Karpas-422 (cell line): ENCODE results near the gene TRIML1. TPM values are rescaled to one million over a fixed set of nuclear protein-coding genes. Genes with fewer than 3 reads are reported as not detected.

Source experiments
- DNase-seq: peaks from one replicate; pipeline ENCODE4 v3.0.0-alpha.2; 2015
- H2AFZ ChIP-seq: fragments of 200-600 bp; sonication (generic); 2 replicates; pipeline ENCODE4 v1.6.1; 2014; ENCODE audit warnings: antibody characterized with exemption, low read length, mixed read lengths
- H3K27ac ChIP-seq: fragments of 200-600 bp; sonication (generic); 2 replicates; pipeline ENCODE4 v1.5.1; 2014; ENCODE audit warnings: mild to moderate bottlenecking, low read length, moderate library complexity
- H3K27me3 ChIP-seq: fragments of 200-600 bp; sonication (generic); 2 replicates; pipeline ENCODE4 v1.6.1; 2014; ENCODE audit warnings: low read length, mixed read lengths
- H3K36me3 ChIP-seq: fragments of 200-600 bp; sonication (generic); 2 replicates; pipeline ENCODE4 v1.6.1; 2014; ENCODE audit warnings: low read length, mixed read lengths; ENCODE audit not compliant: insufficient read depth
- H3K4me1 ChIP-seq: fragments of 200-600 bp; sonication (generic); 2 replicates; pipeline ENCODE4 v1.6.1; 2014; ENCODE audit warnings: mild to moderate bottlenecking, low read length, mixed read lengths
- H3K4me2 ChIP-seq: fragments of 200-600 bp; sonication (generic); 2 replicates; pipeline ENCODE4 v1.6.1; 2014; ENCODE audit warnings: low read length, low read depth, mild to moderate bottlenecking; ENCODE audit not compliant: poor library complexity, severe bottlenecking
- H3K4me3 ChIP-seq: fragments of 200-600 bp; sonication (generic); 2 replicates; pipeline ENCODE4 v1.5.1; 2014; ENCODE audit warnings: mild to moderate bottlenecking, antibody characterized with exemption, low read length, mixed read lengths
- H3K79me2 ChIP-seq: fragments of 200-600 bp; sonication (generic); 2 replicates; pipeline ENCODE4 v1.6.1; 2014; ENCODE audit warnings: mild to moderate bottlenecking, low read length, mixed read lengths
- H3K9ac ChIP-seq: fragments of 200-600 bp; sonication (generic); 2 replicates; pipeline ENCODE4 v1.6.0; 2014; ENCODE audit warnings: low read length
- H3K9me2 ChIP-seq: fragments of 200-600 bp; sonication (generic), shearing (Covaris generic); replicated peaks from 2 replicates; pipeline ENCODE4 v1.6.0; 2014; ENCODE audit warnings: mild to moderate bottlenecking, low read length, moderate library complexity; ENCODE audit not compliant: insufficient read depth
- H3K9me3 ChIP-seq: fragments of 300-700, 200-600 bp; sonication (generic); 2 replicates; pipeline ENCODE4 v1.6.1; 2014; ENCODE audit warnings: low read length, mixed read lengths
- H4K20me1 ChIP-seq: fragments of 200-600 bp; sonication (generic); 2 replicates; pipeline ENCODE4 v1.6.1; 2014; ENCODE audit warnings: mild to moderate bottlenecking, antibody characterized with exemption, low read length, low read depth; ENCODE audit not compliant: insufficient read depth
- total RNA-seq: library from RNA; depleted of rRNA; stranded (reverse); fragments of >200 nt; shearing (Covaris generic); gene quantifications from 2 replicates; pipeline ENCODE4 v1.2.3, GENCODE V29; 2014; ENCODE audit warnings: low replicate concordance

TRIML1 gene
- total RNA-seq, 1 experiment from 2014 or later: not detected

GRCh38 chr4:188111955-188112354 lies 27.3 kb upstream of the TRIML1 start:
- Histone ChIP-seq H3K27ac (no peak overlapping the region), H3K4me1 (no peaks in the 10 kb centered on the region), H3K4me3 (no peak overlapping the region), H3K9me2 (no peaks in the 10 kb centered on the region), H3K79me2 (no peaks in the 10 kb centered on the region), H3K9me3 (no peaks in the 10 kb centered on the region), H3K36me3 (no peaks in the 10 kb centered on the region), H2AFZ (no peak overlapping the region), H3K27me3 (no peaks in the 10 kb centered on the region), H3K9ac (no peak overlapping the region), H4K20me1 (no peaks in the 10 kb centered on the region), H3K4me2 (no peak overlapping the region)
- DNase-seq: no peak

- Histone ChIP-seq H3K9me3 (no peaks in the 10 kb centered on the region), H3K9ac (no peak overlapping the region), H3K36me3 (no peaks in the 10 kb centered on the region), H3K79me2 (no peaks in the 10 kb centered on the region), H3K27ac (no peak overlapping the region), H4K20me1 (no peaks in the 10 kb centered on the region), H2AFZ (no peak overlapping the region), H3K9me2 (no peaks in the 10 kb centered on the region), H3K27me3 (no peaks in the 10 kb centered on the region), H3K4me1 (no peaks in the 10 kb centered on the region), H3K4me3 (no peak overlapping the region), H3K4me2 (no peak overlapping the region)
- DNase-seq: no peak
Measured at GRCh38 chr4:188113156-188113555, 26.1 kb upstream of the TRIML1 start.

GRCh38 chr4:188117631-188118324 lies 21.5 kb upstream of the TRIML1 start:
- Histone ChIP-seq H3K4me2 (no peak overlapping the region), H3K9me3 (no peaks in the 10 kb centered on the region), H3K9me2 (no peaks in the 10 kb centered on the region), H3K27me3 (no peaks in the 10 kb centered on the region), H3K27ac (no peak overlapping the region), H3K9ac (no peak overlapping the region), H3K4me1 (no peaks in the 10 kb centered on the region), H2AFZ (no peak overlapping the region), H3K36me3 (no peaks in the 10 kb centered on the region), H3K79me2 (no peaks in the 10 kb centered on the region), H3K4me3 (no peak overlapping the region), H4K20me1 (no peaks in the 10 kb centered on the region)
- no peak for DNase-seq

GRCh38 chr4:188121530-188121929 lies 17.7 kb upstream of the TRIML1 start:
- no peaks in the 10 kb centered on the region for H3K27me3 ChIP-seq
- no peaks in the 10 kb centered on the region for H3K9me3 ChIP-seq

GRCh38 chr4:188127214-188127874 lies 11.9 kb upstream of the TRIML1 start:
- no peaks in the 10 kb centered on the region for H3K36me3 ChIP-seq
- no peaks in the 10 kb centered on the region for H4K20me1 ChIP-seq
- H2AFZ ChIP-seq: no peak overlapping the region
- no peaks in the 10 kb centered on the region for H3K4me1 ChIP-seq
- H3K79me2 ChIP-seq: no peaks in the 10 kb centered on the region
- no peak for DNase-seq
- H3K4me2 ChIP-seq: no peak overlapping the region
- H3K27me3 ChIP-seq: no peaks in the 10 kb centered on the region
- no peak overlapping the region for H3K27ac ChIP-seq
- no peak overlapping the region for H3K4me3 ChIP-seq
- no peaks in the 10 kb centered on the region for H3K9me3 ChIP-seq
- H3K9ac ChIP-seq: no peak overlapping the region
- no peaks in the 10 kb centered on the region for H3K9me2 ChIP-seq

More at GRCh38 chr4:188121530-188121929, 17.7 kb upstream of the TRIML1 start:
- no peaks in the 10 kb centered on the region for H3K4me1 ChIP-seq
- H2AFZ ChIP-seq: no peak overlapping the region
- H3K27ac ChIP-seq: no peak overlapping the region
- H3K79me2 ChIP-seq: no peaks in the 10 kb centered on the region
- H3K9me2 ChIP-seq: no peaks in the 10 kb centered on the region
- no peak overlapping the region for H3K9ac ChIP-seq
- no peaks in the 10 kb centered on the region for H3K36me3 ChIP-seq
- no peak overlapping the region for H3K4me2 ChIP-seq
- DNase-seq: no peak
- H4K20me1 ChIP-seq: no peaks in the 10 kb centered on the region
- no peak overlapping the region for H3K4me3 ChIP-seq

GRCh38 chr4:188130355-188130754 lies 8.9 kb upstream of the TRIML1 start:
- no peak for DNase-seq
- Histone ChIP-seq H3K9me3 (no peaks in the 10 kb centered on the region), H3K27ac (no peak overlapping the region), H3K4me1 (no peaks in the 10 kb centered on the region), H3K79me2 (no peaks in the 10 kb centered on the region), H3K4me3 (no peak overlapping the region), H3K9me2 (no peaks in the 10 kb centered on the region), H4K20me1 (no peaks in the 10 kb centered on the region), H3K4me2 (no peak overlapping the region), H3K9ac (no peak overlapping the region), H2AFZ (no peak overlapping the region), H3K27me3 (no peaks in the 10 kb centered on the region), H3K36me3 (no peaks in the 10 kb centered on the region)

GRCh38 chr4:188132232-188132631 lies 7.0 kb upstream of the TRIML1 start:
- Histone ChIP-seq H3K4me3 (no peak overlapping the region), H4K20me1 (no peaks in the 10 kb centered on the region), H3K9me3 (no peaks in the 10 kb centered on the region), H3K4me1 (no peaks in the 10 kb centered on the region), H2AFZ (no peak overlapping the region), H3K79me2 (no peaks in the 10 kb centered on the region), H3K27me3 (no peaks in the 10 kb centered on the region), H3K4me2 (no peak overlapping the region), H3K9me2 (no peaks in the 10 kb centered on the region), H3K36me3 (no peaks in the 10 kb centered on the region), H3K27ac (no peak overlapping the region), H3K9ac (no peak overlapping the region)
- no peak for DNase-seq

GRCh38 chr4:188138227-188138626 lies 1.0 kb upstream of the TRIML1 start:
- DNase-seq: no peak
- no peaks in the 10 kb centered on the region for H4K20me1 ChIP-seq
- H3K36me3 ChIP-seq: no peaks in the 10 kb centered on the region
- no peaks in the 10 kb centered on the region for H3K79me2 ChIP-seq
- H2AFZ ChIP-seq: no peak overlapping the region
- H3K9ac ChIP-seq: no peak overlapping the region
- no peaks in the 10 kb centered on the region for H3K9me2 ChIP-seq
- H3K27ac ChIP-seq: no peak overlapping the region
- no peaks in the 10 kb centered on the region for H3K4me1 ChIP-seq
- no peaks in the 10 kb centered on the region for H3K9me3 ChIP-seq
- no peak overlapping the region for H3K4me2 ChIP-seq
- H3K4me3 ChIP-seq: no peak overlapping the region
- H3K27me3 ChIP-seq: no peaks in the 10 kb centered on the region
